MM.1S (cell line): Measurements from ENCODE around the gene CD9.
"Not testable (repeated sequence)": the region's sequence is repeated elsewhere in the genome, so short reads cannot be mapped to it uniquely, and the experiment has no call there.

Experiments used
- DNase-seq: peaks from one replicate; pipeline ENCODE4 v3.0.0-alpha.2; 2015
- H2AFZ ChIP-seq: fragments of 300-600 bp; sonication (generic); 2 replicates; pipeline ENCODE4 v1.6.0; 2016; ENCODE audit warnings: antibody characterized with exemption, low read length
- H3F3A ChIP-seq: fragments of 300-600 bp; sonication (generic); 2 replicates; pipeline ENCODE4 v1.6.1; 2016; ENCODE audit warnings: mild to moderate bottlenecking, antibody characterized with exemption, low read length, moderate library complexity, mixed read lengths; ENCODE audit not compliant: insufficient read depth
- H3K27ac ChIP-seq: fragments of 300-600 bp; sonication (generic); 2 replicates; pipeline ENCODE4 v1.5.1; 2016; ENCODE audit warnings: mild to moderate bottlenecking, low read length
- H3K27me3 ChIP-seq: fragments of 300-600 bp; sonication (generic); replicated peaks from 2 replicates; pipeline ENCODE4 v1.6.0; 2016; ENCODE audit warnings: low read length; ENCODE audit not compliant: insufficient read depth
- H3K36me3 ChIP-seq: fragments of 300-600 bp; sonication (generic); replicated peaks from 2 replicates; pipeline ENCODE4 v1.6.1; 2016; ENCODE audit warnings: mild to moderate bottlenecking, low read length, mixed read lengths; ENCODE audit not compliant: insufficient read depth
- H3K4me1 ChIP-seq: fragments of 300-600 bp; sonication (generic); 2 replicates; pipeline ENCODE4 v1.6.1; 2016; ENCODE audit warnings: low read length, mixed read lengths
- H3K4me2 ChIP-seq: fragments of 300-600 bp; sonication (generic); 2 replicates; pipeline ENCODE4 v1.6.0; 2016; ENCODE audit warnings: low read depth, low read length
- H3K4me3 ChIP-seq: fragments of 300-600 bp; sonication (generic); 2 replicates; pipeline ENCODE4 v1.5.1; 2016; ENCODE audit warnings: low read length, mixed read lengths
- H3K79me2 ChIP-seq: fragments of 300-600 bp; sonication (generic); 2 replicates; pipeline ENCODE4 v1.6.1; 2016; ENCODE audit warnings: mixed run types, low read length, mixed read lengths
- H3K9ac ChIP-seq: fragments of 300-600 bp; sonication (generic); 2 replicates; pipeline ENCODE4 v1.6.1; 2016; ENCODE audit warnings: low read length, mixed read lengths
- H3K9me2 ChIP-seq: fragments of 300-600 bp; sonication (generic); replicated peaks from 2 replicates; pipeline ENCODE4 v1.6.1; 2016; ENCODE audit warnings: mild to moderate bottlenecking, low read length, mixed read lengths; ENCODE audit not compliant: insufficient read depth
- H3K9me3 ChIP-seq: fragments of 300-600 bp; sonication (generic); replicated peaks from 2 replicates; pipeline ENCODE4 v1.6.1; 2016; ENCODE audit warnings: mild to moderate bottlenecking, low read length, mixed read lengths; ENCODE audit not compliant: insufficient read depth
- H4K20me1 ChIP-seq: fragments of 300-600 bp; sonication (generic); 2 replicates; pipeline ENCODE4 v1.6.1; 2016; ENCODE audit warnings: mild to moderate bottlenecking, low read length, moderate library complexity, mixed read lengths; ENCODE audit not compliant: insufficient read depth
- CTCF ChIP-seq: fragments of 300-600 bp; sonication (generic); IDR thresholded peaks from 2 replicates; pipeline ENCODE4 v1.5.1; 2016; ENCODE audit warnings: antibody characterized with exemption, low read length, mixed read lengths
- EZH2 ChIP-seq: fragments of 300-600 bp; sonication (generic); optimal IDR thresholded peaks from 2 replicates; pipeline ENCODE3; 2017; ENCODE audit warnings: low read depth, mild to moderate bottlenecking, antibody characterized with exemption, low read length, mixed read lengths
- EZH2phosphoT487 ChIP-seq: fragments of 300-600 bp; sonication (generic); IDR thresholded peaks from 2 replicates; pipeline ENCODE4 v1.6.1; 2018; ENCODE audit warnings: antibody characterized with exemption, low read length

The CD9 gene

GRCh38 chr12:6207259-6207925 lies 7.2 kb downstream of the CD9 start:
- TF ChIP-seq EZH2phosphoT487 (no peak), EZH2 (no peak), CTCF (no peak)
- Histone ChIP-seq H3K27me3 (no peaks in the 10 kb centered on the region), H3K9me2 (no peaks in the 10 kb centered on the region), H3K27ac (no peak overlapping the region), H3K4me1 (peaks cover 46% of the 10 kb centered on the region), H3K79me2 (peaks cover 86% of the 10 kb centered on the region), H2AFZ (no peak overlapping the region), H3F3A (peaks cover 13% of the 10 kb centered on the region), H3K36me3 (no peaks in the 10 kb centered on the region; the same call in 1 of the 2 replicates), H3K4me3 (no peak overlapping the region), H3K4me2 (no peak overlapping the region), H3K9ac (no peak overlapping the region), H4K20me1 (no peaks in the 10 kb centered on the region), H3K9me3 (no peaks in the 10 kb centered on the region)
- DNase-seq = no peak

- H3K9me3 ChIP-seq = no peaks in the 10 kb centered on the region
- no peak overlapping the region for H3K4me3 ChIP-seq
- no peak overlapping the region for H3K9ac ChIP-seq
- no peaks in the 10 kb centered on the region for H3K9me2 ChIP-seq
- H3K36me3 ChIP-seq = no peaks in the 10 kb centered on the region; the same call in 1 of the 2 replicates
- no peak for DNase-seq
- no peak overlapping the region for H3K27ac ChIP-seq
- peaks cover 13% of the 10 kb centered on the region for H3F3A ChIP-seq
- peaks cover 86% of the 10 kb centered on the region for H3K79me2 ChIP-seq
- no peak overlapping the region for H3K4me2 ChIP-seq
- TF ChIP-seq CTCF (no peak), EZH2phosphoT487 (no peak), EZH2 (no peak)
- no peaks in the 10 kb centered on the region for H4K20me1 ChIP-seq
- no peaks in the 10 kb centered on the region for H3K27me3 ChIP-seq
- H2AFZ ChIP-seq = no peak overlapping the region
- peaks cover 39% of the 10 kb centered on the region for H3K4me1 ChIP-seq
Measured at GRCh38 chr12:6208130-6208529, 7.9 kb downstream of the CD9 start.

GRCh38 chr12:6209428-6209827 lies 9.2 kb downstream of the CD9 start:
- H3K79me2 ChIP-seq = peaks cover 86% of the 10 kb centered on the region
- H3K27me3 ChIP-seq, H3K9ac ChIP-seq, H3K36me3 ChIP-seq, H3K4me3 ChIP-seq, H2AFZ ChIP-seq, DNase-seq, H4K20me1 ChIP-seq, H3K9me2 ChIP-seq, H3K4me2 ChIP-seq, H3K9me3 ChIP-seq: not testable (repeated sequence)
- H3K4me1 ChIP-seq = peaks cover 30% of the 10 kb centered on the region
- H3F3A ChIP-seq = peaks cover 13% of the 10 kb centered on the region
- peak overlapping the region; percentile 92; the same call in 1 of the 2 replicates for H3K27ac ChIP-seq

- no peak for DNase-seq
- peaks cover 31% of the 10 kb centered on the region for H3K4me1 ChIP-seq
Measured at GRCh38 chr12:6211421-6211869, 11.2 kb downstream of the CD9 start.

More at GRCh38 chr12:6211421-6211869, 11.2 kb downstream of the CD9 start:
- H3K9ac ChIP-seq = no peak overlapping the region
- H3K27me3 ChIP-seq = no peaks in the 10 kb centered on the region
- no peaks in the 10 kb centered on the region for H3K9me3 ChIP-seq
- H3K36me3 ChIP-seq = no peaks in the 10 kb centered on the region; the same call in 1 of the 2 replicates
- peaks cover 86% of the 10 kb centered on the region for H3K79me2 ChIP-seq
- no peak overlapping the region for H3K4me2 ChIP-seq
- H2AFZ ChIP-seq = no peak overlapping the region
- H3K27ac ChIP-seq = no peak overlapping the region; the same call in 1 of the 2 replicates
- peaks cover 13% of the 10 kb centered on the region for H3F3A ChIP-seq
- H4K20me1 ChIP-seq = no peaks in the 10 kb centered on the region
- TF ChIP-seq CTCF (no peak), EZH2phosphoT487 (no peak), EZH2 (no peak)
- no peaks in the 10 kb centered on the region for H3K9me2 ChIP-seq
- no peak overlapping the region for H3K4me3 ChIP-seq
